Mammary epithelial cell (primary cell): Measurements from ENCODE around the gene GRIA3.

Experiments used
- CTCF ChIP-seq, 2 donors: IDR thresholded peaks in 1 of 2; conservative IDR thresholded peaks in 1 of 2; 2 replicates each; pipeline ENCODE4 v1.5.1; 2011 to 2012; ENCODE audit warnings: inconsistent platforms in 2 of 2, low read length in 2 of 2, mild to moderate bottlenecking in 2 of 2, control low read depth in 1 of 2, low read depth in 1 of 2; ENCODE audit not compliant: insufficient read depth in 1 of 2; ENCODE audit errors: extremely low read depth in 1 of 2
- EZH2 ChIP-seq: IDR thresholded peaks from 2 replicates; pipeline ENCODE4 v1.6.1; 2012; ENCODE audit warnings: low read length, inconsistent platforms, borderline replicate concordance

DNA sequence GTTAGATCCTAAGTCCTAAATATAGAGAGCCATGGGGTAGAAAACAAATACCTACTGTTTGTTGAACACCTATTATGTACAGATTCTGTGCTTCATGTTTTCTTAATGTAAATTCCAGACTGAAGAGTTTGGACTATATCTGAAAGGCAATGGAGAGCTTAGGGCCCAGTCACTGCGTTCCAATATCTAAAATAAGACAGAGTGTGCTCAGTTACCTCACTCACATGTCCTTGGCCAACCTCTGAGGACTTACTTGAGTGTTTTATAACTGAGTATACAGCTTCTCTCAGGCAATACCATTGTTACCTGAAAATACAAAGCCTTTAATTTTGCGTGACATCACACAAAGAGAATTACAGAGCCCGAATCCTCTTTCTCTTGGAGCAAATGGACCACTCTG is 53.2 kb downstream of the GRIA3 start:
- TF ChIP-seq CTCF (conservative IDR thresholded peaks at IDR 0.05 in 1 of 2, IDR thresholded peaks at IDR 0.05 in 1 of 2; ENCODE audit: extremely low read depth in 1 of 2, insufficient read depth in 1 of 2, low read depth in 1 of 2, low read length in 2 of 2) (no peak), EZH2 (no peak)
